HepG2 (cell line): ENCODE results near the gene GDE1. TPM values are rescaled to one million over a fixed set of nuclear protein-coding genes. Genes with fewer than 3 reads are reported as not detected.
A peak's percentile ranks its signal among the peaks of the same experiment; 100 is the strongest.

Experiments used
- AGO1 ChIP-seq: fragments of 200-400 bp; formaldehyde crosslinking; IDR thresholded peaks from 2 replicates; pipeline ENCODE4 v1.6.1; 2017; ENCODE audit warnings: mild to moderate bottlenecking, low read depth, low read length, moderate library complexity; ENCODE audit not compliant: poor library complexity, severe bottlenecking
- FOSL2 ChIP-seq: sonication (generic); formaldehyde crosslinking; IDR thresholded peaks from 2 replicates; pipeline ENCODE4 v1.4.0; 2020; ENCODE audit warnings: missing genetic modification reagents
- PHF21A ChIP-seq: sonication (generic); formaldehyde crosslinking; IDR thresholded peaks from 2 replicates; pipeline ENCODE4 v1.5.0; 2020; ENCODE audit warnings: mild to moderate bottlenecking, missing genetic modification reagents
- PHF5A ChIP-seq: IDR thresholded peaks from one replicate; pipeline ENCODE4 v1.6.1; 2018; ENCODE audit warnings: low read depth, missing genetic modification reagents; ENCODE audit not compliant: unreplicated experiment
- POLR2AphosphoS5 ChIP-seq: IDR thresholded peaks from 2 replicates; pipeline ENCODE4 v1.6.1; 2012; ENCODE audit warnings: low read depth, low read length
- RFXANK ChIP-seq: IDR thresholded peaks from 2 replicates; pipeline ENCODE4 v1.6.1; 2016
- TARDBP ChIP-seq: sonication (generic); formaldehyde crosslinking; IDR thresholded peaks from 2 replicates; pipeline ENCODE4 v1.8.0; 2022; ENCODE audit warnings: mild to moderate bottlenecking, missing genetic modification reagents
- ZNF10 ChIP-seq: sonication (generic); formaldehyde crosslinking; IDR thresholded peaks from 2 replicates; pipeline ENCODE4 v1.4.0; 2020; ENCODE audit warnings: mild to moderate bottlenecking, low read depth, missing genetic modification reagents, borderline replicate concordance
- ZNF121 ChIP-seq: sonication (generic); formaldehyde crosslinking; IDR thresholded peaks from 2 replicates; pipeline ENCODE4 v1.5.0; 2020; ENCODE audit warnings: mild to moderate bottlenecking, missing genetic modification reagents
- ZNF773 ChIP-seq: sonication (generic); formaldehyde crosslinking; IDR thresholded peaks from 2 replicates; pipeline ENCODE4 v1.4.0; 2020; ENCODE audit warnings: missing genetic modification reagents, borderline replicate concordance
- polyA plus RNA-seq, 8 experiments: library from polyadenylated mRNA; depleted of rRNA in 3 of 8; stranded (reverse) in 7 of 8; unstranded in 1 of 8; fragments of >200 nt; fragmentation: Illumina TruSeq in 4 of 8; extraction: Trizol in 4 of 8; gene quantifications; 2 replicates each; pipeline versions ENCODE4 v1.2.1 to v1.2.3, GENCODE V29; 2011 to 2016; ENCODE audit warnings: low read depth in 4 of 8, missing spikeins in 1 of 8, mixed read lengths in 1 of 8; ENCODE audit not compliant: insufficient read depth in 1 of 8
- total RNA-seq, 5 experiments: library from RNA; depleted of rRNA; stranded (reverse); fragments of >200 nt; fragmentation: Illumina TruSeq; extraction: Trizol; gene quantifications; 2 replicates each; pipeline ENCODE4 v1.2.3, GENCODE V29; 2016; ENCODE audit warnings: low read depth in 1 of 5
- TF ChIP-seq, protein P1 (sequence below): IDR thresholded peaks from 2 replicates; pipeline ENCODE4 v1.6.1; 2016; ENCODE audit warnings: missing compliant biosample characterization, missing genetic modification reagents, borderline replicate concordance
- TF ChIP-seq, protein P2 (sequence below), 2 experiments: sonication (generic) in 1 of 2; formaldehyde crosslinking in 1 of 2; IDR thresholded peaks; 2 replicates each; pipeline versions ENCODE4 v1.5.1 to v1.6.1; 2011 to 2020; ENCODE audit warnings: borderline replicate concordance in 1 of 2, low read depth in 1 of 2, low read length in 1 of 2, mild to moderate bottlenecking in 1 of 2, missing genetic modification reagents in 1 of 2, moderate library complexity in 1 of 2
- TF ChIP-seq, protein P3 (sequence below): sonication (generic); formaldehyde crosslinking; IDR thresholded peaks from 2 replicates; pipeline ENCODE4 v1.5.1; 2020; ENCODE audit warnings: mild to moderate bottlenecking, moderate library complexity, missing genetic modification reagents
- TF ChIP-seq, protein P4 (sequence below): sonication (generic); formaldehyde crosslinking; IDR thresholded peaks from 2 replicates; pipeline ENCODE4 v1.5.0; 2020; ENCODE audit warnings: mild to moderate bottlenecking, missing genetic modification reagents
- TF ChIP-seq, protein P5 (sequence below): sonication (generic); formaldehyde crosslinking; IDR thresholded peaks from 2 replicates; pipeline ENCODE4 v1.5.0; 2020; ENCODE audit warnings: mild to moderate bottlenecking, missing genetic modification reagents

The GDE1 gene
- total and polyA plus RNA-seq, 2 of the 13 experiments (the other 11 are each of a cell fraction or from before 2014, with no cell fraction given) = 35.9 to 59.0 TPM

DNA sequence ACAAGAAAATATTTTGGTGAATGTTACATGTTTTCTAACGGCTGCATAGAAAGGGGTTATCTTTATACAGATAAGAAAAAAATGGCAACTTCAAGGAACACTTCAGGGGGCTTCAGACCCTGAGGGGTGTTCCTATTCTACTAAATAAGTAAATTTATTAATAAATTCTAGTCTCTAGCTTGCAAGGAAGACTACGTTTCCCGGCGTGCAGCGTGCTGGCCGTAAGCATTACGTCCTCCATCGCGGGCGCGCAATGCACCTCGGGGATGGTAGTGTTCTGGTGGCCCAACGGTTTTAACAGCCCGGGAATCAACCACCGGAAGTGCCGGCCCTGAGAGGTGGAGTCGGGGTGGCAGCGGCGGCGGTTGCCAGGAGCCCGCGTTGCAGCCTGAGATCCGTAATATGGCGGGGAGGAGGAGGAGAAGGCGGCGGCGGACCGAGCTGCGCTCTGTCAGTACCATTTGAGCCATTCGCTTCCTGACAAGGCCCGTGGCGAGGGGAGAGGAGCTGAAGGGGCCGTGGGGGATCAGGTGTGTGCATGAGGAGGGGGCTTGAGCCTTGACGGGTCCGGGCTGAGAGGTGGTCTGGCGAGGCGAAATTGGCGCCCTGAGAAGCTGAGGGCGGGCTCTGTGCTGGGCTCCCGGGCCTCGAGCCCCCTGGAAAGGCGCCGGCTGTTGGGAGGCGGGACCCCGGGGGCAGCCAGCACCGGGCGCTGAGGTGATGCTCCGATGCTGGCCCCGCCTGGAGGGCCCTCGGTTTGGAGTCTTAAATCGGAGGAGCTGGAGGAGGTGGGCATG lies 1.9 kb upstream of the GDE1 start, which contains the start of gene CCP110 (continued):
- TF ChIP-seq, protein P1, sequence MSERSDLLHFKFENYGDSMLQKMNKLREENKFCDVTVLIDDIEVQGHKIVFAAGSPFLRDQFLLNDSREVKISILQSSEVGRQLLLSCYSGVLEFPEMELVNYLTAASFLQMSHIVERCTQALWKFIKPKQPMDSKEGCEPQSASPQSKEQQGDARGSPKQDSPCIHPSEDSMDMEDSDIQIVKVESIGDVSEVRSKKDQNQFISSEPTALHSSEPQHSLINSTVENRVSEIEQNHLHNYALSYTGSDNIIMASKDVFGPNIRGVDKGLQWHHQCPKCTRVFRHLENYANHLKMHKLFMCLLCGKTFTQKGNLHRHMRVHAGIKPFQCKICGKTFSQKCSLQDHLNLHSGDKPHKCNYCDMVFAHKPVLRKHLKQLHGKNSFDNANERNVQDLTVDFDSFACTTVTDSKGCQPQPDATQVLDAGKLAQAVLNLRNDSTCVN (CRISPR knock-in tag) = peak; percentile 79; the same call in 1 of the 2 replicates
- TF ChIP-seq, protein P2, sequence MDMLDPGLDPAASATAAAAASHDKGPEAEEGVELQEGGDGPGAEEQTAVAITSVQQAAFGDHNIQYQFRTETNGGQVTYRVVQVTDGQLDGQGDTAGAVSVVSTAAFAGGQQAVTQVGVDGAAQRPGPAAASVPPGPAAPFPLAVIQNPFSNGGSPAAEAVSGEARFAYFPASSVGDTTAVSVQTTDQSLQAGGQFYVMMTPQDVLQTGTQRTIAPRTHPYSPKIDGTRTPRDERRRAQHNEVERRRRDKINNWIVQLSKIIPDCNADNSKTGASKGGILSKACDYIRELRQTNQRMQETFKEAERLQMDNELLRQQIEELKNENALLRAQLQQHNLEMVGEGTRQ (IDR thresholded peaks at IDR 0.05; ENCODE audit: low read depth, low read length) = no peak
- TF ChIP-seq, protein P2 (CRISPR knock-in tag; IDR thresholded peaks at IDR 0.05; ENCODE audit: borderline replicate concordance) = no peak
- TF ChIP-seq TARDBP (CRISPR knock-in tag) (peak; percentile 85), RFXANK (CRISPR knock-in tag) (peak; percentile 54; the same call in 1 of the 2 replicates), PHF21A (CRISPR knock-in tag) (no peak), POLR2AphosphoS5 (peak; percentile 52; the same call in 1 of the 2 replicates), PHF5A (CRISPR knock-in tag) (no peak), AGO1 (peak; percentile 55), ZNF121 (no peak), FOSL2 (CRISPR knock-in tag) (peak; percentile 29), ZNF773 (no peak), ZNF10 (CRISPR knock-in tag) (no peak)
- TF ChIP-seq, protein P3, sequence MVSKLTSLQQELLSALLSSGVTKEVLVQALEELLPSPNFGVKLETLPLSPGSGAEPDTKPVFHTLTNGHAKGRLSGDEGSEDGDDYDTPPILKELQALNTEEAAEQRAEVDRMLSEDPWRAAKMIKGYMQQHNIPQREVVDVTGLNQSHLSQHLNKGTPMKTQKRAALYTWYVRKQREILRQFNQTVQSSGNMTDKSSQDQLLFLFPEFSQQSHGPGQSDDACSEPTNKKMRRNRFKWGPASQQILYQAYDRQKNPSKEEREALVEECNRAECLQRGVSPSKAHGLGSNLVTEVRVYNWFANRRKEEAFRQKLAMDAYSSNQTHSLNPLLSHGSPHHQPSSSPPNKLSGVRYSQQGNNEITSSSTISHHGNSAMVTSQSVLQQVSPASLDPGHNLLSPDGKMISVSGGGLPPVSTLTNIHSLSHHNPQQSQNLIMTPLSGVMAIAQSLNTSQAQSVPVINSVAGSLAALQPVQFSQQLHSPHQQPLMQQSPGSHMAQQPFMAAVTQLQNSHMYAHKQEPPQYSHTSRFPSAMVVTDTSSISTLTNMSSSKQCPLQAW (CRISPR knock-in tag) = peak; percentile 60; the same call in 1 of the 2 replicates
- TF ChIP-seq, protein P4, sequence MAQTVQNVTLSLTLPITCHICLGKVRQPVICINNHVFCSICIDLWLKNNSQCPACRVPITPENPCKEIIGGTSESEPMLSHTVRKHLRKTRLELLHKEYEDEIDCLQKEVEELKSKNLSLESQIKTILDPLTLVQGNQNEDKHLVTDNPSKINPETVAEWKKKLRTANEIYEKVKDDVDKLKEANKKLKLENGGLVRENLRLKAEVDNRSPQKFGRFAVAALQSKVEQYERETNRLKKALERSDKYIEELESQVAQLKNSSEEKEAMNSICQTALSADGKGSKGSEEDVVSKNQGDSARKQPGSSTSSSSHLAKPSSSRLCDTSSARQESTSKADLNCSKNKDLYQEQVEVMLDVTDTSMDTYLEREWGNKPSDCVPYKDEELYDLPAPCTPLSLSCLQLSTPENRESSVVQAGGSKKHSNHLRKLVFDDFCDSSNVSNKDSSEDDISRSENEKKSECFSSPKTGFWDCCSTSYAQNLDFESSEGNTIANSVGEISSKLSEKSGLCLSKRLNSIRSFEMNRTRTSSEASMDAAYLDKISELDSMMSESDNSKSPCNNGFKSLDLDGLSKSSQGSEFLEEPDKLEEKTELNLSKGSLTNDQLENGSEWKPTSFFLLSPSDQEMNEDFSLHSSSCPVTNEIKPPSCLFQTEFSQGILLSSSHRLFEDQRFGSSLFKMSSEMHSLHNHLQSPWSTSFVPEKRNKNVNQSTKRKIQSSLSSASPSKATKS (CRISPR knock-in tag) = no peak
- TF ChIP-seq, protein P5, sequence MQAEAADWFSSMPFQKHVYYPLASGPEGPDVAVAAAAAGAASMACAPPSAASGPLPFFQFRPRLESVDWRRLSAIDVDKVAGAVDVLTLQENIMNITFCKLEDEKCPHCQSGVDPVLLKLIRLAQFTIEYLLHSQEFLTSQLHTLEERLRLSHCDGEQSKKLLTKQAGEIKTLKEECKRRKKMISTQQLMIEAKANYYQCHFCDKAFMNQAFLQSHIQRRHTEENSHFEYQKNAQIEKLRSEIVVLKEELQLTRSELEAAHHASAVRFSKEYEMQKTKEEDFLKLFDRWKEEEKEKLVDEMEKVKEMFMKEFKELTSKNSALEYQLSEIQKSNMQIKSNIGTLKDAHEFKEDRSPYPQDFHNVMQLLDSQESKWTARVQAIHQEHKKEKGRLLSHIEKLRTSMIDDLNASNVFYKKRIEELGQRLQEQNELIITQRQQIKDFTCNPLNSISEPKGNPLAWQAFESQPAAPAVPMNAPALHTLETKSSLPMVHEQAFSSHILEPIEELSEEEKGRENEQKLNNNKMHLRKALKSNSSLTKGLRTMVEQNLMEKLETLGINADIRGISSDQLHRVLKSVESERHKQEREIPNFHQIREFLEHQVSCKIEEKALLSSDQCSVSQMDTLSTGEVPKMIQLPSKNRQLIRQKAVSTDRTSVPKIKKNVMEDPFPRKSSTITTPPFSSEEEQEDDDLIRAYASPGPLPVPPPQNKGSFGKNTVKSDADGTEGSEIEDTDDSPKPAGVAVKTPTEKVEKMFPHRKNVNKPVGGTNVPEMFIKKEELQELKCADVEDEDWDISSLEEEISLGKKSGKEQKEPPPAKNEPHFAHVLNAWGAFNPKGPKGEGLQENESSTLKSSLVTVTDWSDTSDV (CRISPR knock-in tag) = no peak
